GM12892 (cell line): Measurements from ENCODE around the gene HAUS2.

Experiments
- POLR2A ChIP-seq: IDR thresholded peaks from 2 replicates; pipeline ENCODE4 v1.6.1; 2011; ENCODE audit warnings: low read depth, low read length, control low read depth
- POLR2AphosphoS5 ChIP-seq: IDR thresholded peaks from 2 replicates; pipeline ENCODE4 v1.6.1; 2011; ENCODE audit warnings: low read depth, low read length, control low read depth

DNA sequence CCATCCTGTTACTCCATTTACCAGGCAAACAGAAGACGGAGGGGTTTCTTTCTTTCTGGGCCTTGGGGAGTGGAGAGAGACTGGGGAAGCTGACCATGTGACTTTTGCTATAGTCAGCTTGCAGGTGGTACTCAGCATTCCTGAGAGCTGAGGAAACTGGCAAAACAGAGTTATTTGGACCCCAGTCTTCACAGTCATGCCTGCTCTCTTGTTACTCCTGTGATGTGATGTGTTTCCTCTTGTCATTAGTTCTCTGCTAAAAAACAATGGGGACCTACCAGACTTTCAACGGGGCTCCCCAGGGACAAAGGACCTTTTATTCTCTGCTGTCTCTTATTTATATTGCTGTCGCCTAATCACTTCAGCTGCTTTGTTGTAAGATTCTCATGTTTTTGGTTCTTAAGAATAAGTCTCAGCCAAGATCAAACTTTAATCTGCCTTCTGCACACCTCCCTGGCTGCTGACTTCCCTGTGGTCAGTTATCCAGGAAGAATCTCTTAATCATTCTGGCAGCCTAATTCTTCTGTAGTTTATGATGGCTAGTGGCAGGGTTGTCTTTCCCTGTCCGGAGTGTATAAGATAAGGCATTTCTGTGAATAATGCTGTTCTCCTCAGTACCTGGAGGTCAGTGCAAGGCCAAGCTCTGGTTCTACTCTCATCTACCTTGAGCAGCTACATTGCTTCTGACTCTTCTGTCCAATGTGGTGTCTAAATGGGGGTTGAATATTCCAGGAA is 35.6 kb downstream of the HAUS2 start:
- TF ChIP-seq POLR2AphosphoS5, result no peak
- TF ChIP-seq POLR2A, result no peak
